ENCODE results near the gene UBIAD1. TPM values are rescaled to one million over a fixed set of nuclear protein-coding genes. Genes with fewer than 3 reads are reported as not detected.
A peak's percentile ranks its signal among the peaks of the same experiment; 100 is the strongest.

The UBIAD1 gene
- total and polyA plus RNA-seq, 2 of the 13 experiments (the other 11 are each of a cell fraction or from before 2014, with no cell fraction given), result 16.9 to 20.4 TPM

DNA sequence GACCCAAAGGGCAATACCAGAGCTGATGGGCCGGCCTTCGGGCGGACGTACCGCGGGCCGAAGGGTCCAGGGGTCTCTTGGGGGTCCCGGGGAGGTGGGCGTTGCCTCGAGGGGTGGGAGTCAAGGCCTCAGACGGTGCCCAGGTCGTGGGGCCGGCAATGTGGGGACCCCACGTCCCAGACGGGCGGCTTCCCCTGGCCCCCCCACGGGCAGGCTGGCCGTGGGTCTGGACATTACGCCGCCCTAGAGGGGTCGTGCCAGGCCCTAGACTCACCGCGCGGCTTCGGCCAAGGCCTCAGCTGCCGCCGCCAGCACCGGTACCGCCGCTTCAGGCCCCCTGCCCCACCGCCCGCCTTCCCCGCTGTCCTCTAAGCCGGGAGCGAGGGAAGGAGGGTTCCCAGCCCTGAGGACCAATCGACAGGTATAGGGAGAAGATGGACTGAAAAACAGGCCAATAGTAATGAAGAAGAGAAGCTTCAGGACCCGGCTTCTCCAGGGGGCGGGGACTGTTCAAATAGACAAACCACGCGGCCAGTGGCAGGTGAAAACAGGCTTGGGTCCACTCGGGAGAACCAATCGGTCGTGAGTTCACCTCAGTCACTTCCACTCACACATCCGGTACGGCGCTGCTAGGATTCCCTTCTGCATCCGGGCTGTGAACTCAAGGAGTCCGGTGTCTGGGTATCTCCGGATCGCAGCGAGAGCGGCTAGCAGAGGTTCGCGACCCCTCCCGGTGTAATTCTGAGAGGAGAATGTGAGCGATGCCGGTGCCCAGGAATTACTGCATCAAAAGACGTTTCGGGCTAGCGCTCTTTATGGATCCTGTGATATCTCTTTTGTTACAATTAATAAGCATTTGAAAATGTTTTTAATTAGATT, 10.6 kb upstream of the UBIAD1 start, which contains the start of gene MTOR:
Gene MTOR (minus strand): TSS at position 381 of the 879 bp plus-strand sequence. CDS start 3,142 bp downstream, outside the sequence.
- Histone ChIP-seq H3K36me3 (replicated peaks in 1 of 2; ENCODE audit: control insufficient read depth in 1 of 2, insufficient read depth in 2 of 2, low read length in 2 of 2) (peaks cover 1 to 11% of the 10 kb centered on the region in 2 experiments; a peak in 3 of 5 replicates), H3K4me3 (replicated peaks in 1 of 3; ENCODE audit: insufficient read depth in 1 of 3, low read depth in 2 of 3, low read length in 3 of 3) (peak within 1 kb of the TSS; percentile 83 to 91 (median 85)), H3K4me2 (ENCODE audit: low read depth, low read length) (peak within 1 kb of the TSS; percentile 78), H3K4me1 (ENCODE audit: insufficient read depth, low read length) (peaks cover 33% of the 10 kb centered on the region), H4K20me1 (ENCODE audit: insufficient read depth, low read length) (no peaks in the 10 kb centered on the region), H2AFZ (ENCODE audit: low read length) (no peak within 1 kb of the TSS), H3K79me2 (ENCODE audit: insufficient read depth, low read length) (peaks cover 9% of the 10 kb centered on the region), H3K27me3 (ENCODE audit: control insufficient read depth in 1 of 2, insufficient read depth in 2 of 2, low read length in 2 of 2) (no peaks in the 10 kb centered on the region), H3K9ac (ENCODE audit: insufficient read depth, low read depth, low read length) (peak within 1 kb of the TSS; percentile 93), H3K9me3 (ENCODE audit: low read length) (no peaks in the 10 kb centered on the region), H3K27ac (ENCODE audit: extremely low read length, insufficient read depth, low read length) (peak within 1 kb of the TSS; percentile 76)
- 2% methylated on average over 23 of the region's 60 CpGs for WGBS (ENCODE audit: low lambda C conversion rate)
- no TSS peak for BruUV-seq (replicated peaks)
- POLR2A ChIA-PET, result interaction anchor here (0.6 to 5.0 kb wide), 17 partner anchors 8 to 544 kb away, joined by 3 to 89 read pairs (median 3); partner anchors contain the start of genes AGTRAP, CLCN6, MTHFR and SRM
- in situ Hi-C loops (cut with HindIII; ENCODE audit: extremely low pct_ligation_motif_present, low pct_unique_long_range_greater_than_20kb) (no loop called here), intact Hi-C loops (cut with micrococcal nuclease; ENCODE audit: unreplicated experiment) (no loop called here)
- DNase-seq (ENCODE audit: low spot score) (peak; percentile 99), ATAC-seq (peak; percentile 98), FAIRE-seq (peak; percentile 100)
- CTCF ChIA-PET (ENCODE audit: low intra/inter-chr PET ratio, low total read pairs), result no interaction called here
- TF ChIP-seq ETV5 (CRISPR knock-in tag; IDR thresholded peaks at IDR 0.05; ENCODE audit: borderline replicate concordance) (peak; percentile 77; the same call in 1 of the 2 replicates), STAG1 (CRISPR knock-in tag; IDR thresholded peaks at IDR 0.05) (no peak), HDAC1 (CRISPR knock-in tag; IDR thresholded peaks at IDR 0.05) (peak; percentile 90), ZBTB7B (CRISPR knock-in tag; IDR thresholded peaks at IDR 0.05) (peak; percentile 33; the same call in 1 of the 2 replicates), ZNF619 (CRISPR knock-in tag; IDR thresholded peaks at IDR 0.05) (no peak), MYC (CRISPR knock-in tag; IDR thresholded peaks at IDR 0.05; ENCODE audit: borderline replicate concordance) (peak; percentile 73), ZBTB1 (CRISPR knock-in tag; IDR thresholded peaks at IDR 0.05; ENCODE audit: borderline replicate concordance) (no peak), TRAFD1 (CRISPR knock-in tag; IDR thresholded peaks at IDR 0.05; ENCODE audit: borderline replicate concordance) (peak; percentile 62; the same call in 1 of the 2 replicates), ZNF138 (CRISPR knock-in tag; IDR thresholded peaks at IDR 0.05; ENCODE audit: low read depth) (no peak), RAD21 (CRISPR knock-in tag; IDR thresholded peaks at IDR 0.05) (no peak), TEAD2 (CRISPR knock-in tag; IDR thresholded peaks at IDR 0.05) (no peak), HNRNPH1 (optimal IDR thresholded peaks at IDR 0.05; ENCODE audit: low read depth, low read length) (peak; percentile 89), ZNF317 (CRISPR knock-in tag; IDR thresholded peaks at IDR 0.05) (no peak), ZBTB2 (CRISPR knock-in tag; IDR thresholded peaks at IDR 0.05; ENCODE audit: low read depth) (peak; percentile 82), MAFF (IDR thresholded peaks at IDR 0.05; ENCODE audit: low read depth, low read length) (no peak), NFE2L1 (CRISPR knock-in tag; IDR thresholded peaks at IDR 0.05; ENCODE audit: borderline replicate concordance) (no peak)
- TF ChIP-seq, protein P1, sequence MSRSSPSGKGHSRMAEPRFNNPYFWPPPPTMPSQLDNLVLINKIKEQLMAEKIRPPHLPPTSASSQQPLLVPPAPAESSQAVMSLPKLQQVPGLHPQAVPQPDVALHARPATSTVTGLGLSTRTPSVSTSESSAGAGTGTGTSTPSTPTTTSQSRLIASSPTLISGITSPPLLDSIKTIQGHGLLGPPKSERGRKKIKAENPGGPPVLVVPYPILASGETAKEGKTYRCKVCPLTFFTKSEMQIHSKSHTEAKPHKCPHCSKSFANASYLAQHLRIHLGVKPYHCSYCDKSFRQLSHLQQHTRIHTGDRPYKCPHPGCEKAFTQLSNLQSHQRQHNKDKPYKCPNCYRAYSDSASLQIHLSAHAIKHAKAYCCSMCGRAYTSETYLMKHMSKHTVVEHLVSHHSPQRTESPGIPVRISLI (CRISPR knock-in tag; IDR thresholded peaks at IDR 0.05; ENCODE audit: borderline replicate concordance), result no peak
- TF ChIP-seq, protein P2, sequence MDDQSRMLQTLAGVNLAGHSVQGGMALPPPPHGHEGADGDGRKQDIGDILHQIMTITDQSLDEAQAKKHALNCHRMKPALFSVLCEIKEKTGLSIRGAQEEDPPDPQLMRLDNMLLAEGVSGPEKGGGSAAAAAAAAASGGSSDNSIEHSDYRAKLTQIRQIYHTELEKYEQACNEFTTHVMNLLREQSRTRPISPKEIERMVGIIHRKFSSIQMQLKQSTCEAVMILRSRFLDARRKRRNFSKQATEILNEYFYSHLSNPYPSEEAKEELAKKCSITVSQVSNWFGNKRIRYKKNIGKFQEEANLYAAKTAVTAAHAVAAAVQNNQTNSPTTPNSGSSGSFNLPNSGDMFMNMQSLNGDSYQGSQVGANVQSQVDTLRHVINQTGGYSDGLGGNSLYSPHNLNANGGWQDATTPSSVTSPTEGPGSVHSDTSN (CRISPR knock-in tag; IDR thresholded peaks at IDR 0.05; ENCODE audit: borderline replicate concordance), result 0 out of 2 replicates have a peak, but pooled peaks have one; percentile 58

Measured in HepG2 (cell line).